SK-N-SH (cell line): Measurements from ENCODE around the gene METTL24. TPM values are rescaled to one million over a fixed set of nuclear protein-coding genes. Genes with fewer than 3 reads are reported as not detected.

Experiments used
- CTCF ChIA-PET: fragments of 300-600, 350-600 bp; formaldehyde crosslinking; extraction: SDS; loops from one replicate; lab custom pipeline; 2021; lab: Yijun Ruan, JAX
- POLR2A ChIA-PET: fragments of 350-600 bp; sonication (Branson Sonifier 250); formaldehyde crosslinking; extraction: SDS; loops from one replicate; lab custom pipeline; 2020; ENCODE audit warnings: antibody characterized with exemption, inconsistent platforms; lab: Yijun Ruan, JAX
- DNase-seq: peaks from one replicate; pipeline ENCODE4 v3.0.0; 2012
- H2AFZ ChIP-seq: fragments of 200-600 bp; sonication (generic); 2 replicates; pipeline ENCODE4 v1.8.1; 2016; ENCODE audit warnings: antibody characterized with exemption, mild to moderate bottlenecking, low read depth
- H3F3A ChIP-seq: fragments of 200-600 bp; sonication (generic); replicated peaks from 2 replicates; pipeline ENCODE3; 2016; ENCODE audit warnings: antibody characterized with exemption, mild to moderate bottlenecking; ENCODE audit not compliant: insufficient read depth
- H3K27ac ChIP-seq, 2 experiments: fragments of 200-500 bp in 1 of 2; fragments of 200-600 bp in 1 of 2; sonication (Bioruptor generic) in 1 of 2; sonication (generic), shearing (Covaris generic) in 1 of 2; 2 replicates each; pipeline versions ENCODE4 v1.5.1 to v1.6.1; 2014 to 2016; ENCODE audit warnings: low read depth in 2 of 2, inconsistent platforms in 1 of 2, low read length in 1 of 2, mild to moderate bottlenecking in 1 of 2, mixed read lengths in 1 of 2
- H3K27me3 ChIP-seq: fragments of 200-600 bp; sonication (generic), shearing (Covaris generic); 2 replicates; pipeline ENCODE4 v1.6.1; 2016; ENCODE audit warnings: mixed run types; ENCODE audit not compliant: insufficient read depth
- H3K36me3 ChIP-seq, 2 experiments: fragments of 200-500 bp in 1 of 2; fragments of 200-600 bp in 1 of 2; sonication (Bioruptor generic) in 1 of 2; sonication (generic) in 1 of 2; replicated peaks in 1 of 2; 2 replicates each; pipeline versions ENCODE3 to v1.5.1; 2014 to 2016; ENCODE audit warnings: low read length in 1 of 2, mild to moderate bottlenecking in 1 of 2; ENCODE audit not compliant: insufficient read depth in 2 of 2, control insufficient read depth in 1 of 2
- H3K4me1 ChIP-seq, 2 experiments: fragments of 200-500 bp in 1 of 2; fragments of 200-600 bp in 1 of 2; sonication (Bioruptor generic) in 1 of 2; sonication (generic), shearing (Covaris generic) in 1 of 2; 2 replicates each; pipeline versions ENCODE4 v1.5.1 to v1.6.1; 2014 to 2016; ENCODE audit warnings: low read depth in 1 of 2, low read length in 1 of 2, mixed run types in 1 of 2; ENCODE audit not compliant: insufficient read depth in 2 of 2, control insufficient read depth in 1 of 2
- H3K4me2 ChIP-seq: fragments of 200-600 bp; sonication (generic), shearing (Covaris generic); 2 replicates; pipeline ENCODE4 v1.6.1; 2017; ENCODE audit warnings: mixed run types
- H3K4me3 ChIP-seq, 2 experiments: fragments of 200-500 bp in 1 of 2; fragments of 200-600 bp in 1 of 2; sonication (Bioruptor generic) in 1 of 2; sonication (generic), shearing (Covaris generic) in 1 of 2; 2 replicates each; pipeline versions ENCODE4 v1.5.1 to v1.8.1; 2014 to 2016; ENCODE audit warnings: low read depth in 2 of 2, inconsistent platforms in 1 of 2, low read length in 1 of 2, mild to moderate bottlenecking in 1 of 2, mixed read lengths in 1 of 2, moderate library complexity in 1 of 2
- H3K79me2 ChIP-seq: fragments of 200-600 bp; sonication (generic); 2 replicates; pipeline ENCODE4 v1.8.1; 2017; ENCODE audit warnings: mild to moderate bottlenecking; ENCODE audit not compliant: insufficient read depth
- H3K9ac ChIP-seq: fragments of 200-600 bp; sonication (generic); 2 replicates; pipeline ENCODE4 v1.6.1; 2017; ENCODE audit warnings: mixed run types
- H3K9me2 ChIP-seq: fragments of 200-600 bp; sonication (generic); 2 replicates; pipeline ENCODE4 v1.6.1; 2017; ENCODE audit warnings: mixed run types
- H3K9me3 ChIP-seq: fragments of 200-600 bp; sonication (generic); 2 replicates; pipeline ENCODE4 v1.6.1; 2017; ENCODE audit warnings: mixed run types, mild to moderate bottlenecking, moderate library complexity
- H4K20me1 ChIP-seq: fragments of 200-600 bp; sonication (generic); 2 replicates; pipeline ENCODE4 v1.6.1; 2017; ENCODE audit warnings: mild to moderate bottlenecking, mixed run types; ENCODE audit not compliant: insufficient read depth
- FOXM1 ChIP-seq: IDR thresholded peaks from 2 replicates; pipeline ENCODE4 v1.4.0; 2012; ENCODE audit warnings: low read depth, mild to moderate bottlenecking
- GATA2 ChIP-seq: sonication (generic); formaldehyde crosslinking; IDR thresholded peaks from 2 replicates; pipeline ENCODE4 v1.5.0; 2020; ENCODE audit warnings: mild to moderate bottlenecking, missing genetic modification reagents
- IRF3 ChIP-seq: fragments of 150-350 bp; IDR thresholded peaks from 2 replicates; pipeline ENCODE4 v1.6.1; 2016; ENCODE audit warnings: mild to moderate bottlenecking, low read depth, low read length
- MXI1 ChIP-seq: IDR thresholded peaks from 2 replicates; pipeline ENCODE4 v1.6.1; 2012; ENCODE audit warnings: mild to moderate bottlenecking, low read depth, low read length, improper control_type of control experiment
- RCOR1 ChIP-seq: fragments of 150-350 bp; IDR thresholded peaks from 2 replicates; pipeline ENCODE4 v1.6.1; 2017; ENCODE audit warnings: antibody characterized with exemption, low read length
- RFX5 ChIP-seq: IDR thresholded peaks from 2 replicates; pipeline ENCODE4 v1.6.1; 2012; ENCODE audit warnings: mild to moderate bottlenecking, improper control_type of control experiment, low read length
- TCF12 ChIP-seq: IDR thresholded peaks from 2 replicates; pipeline ENCODE4 v1.4.0; 2012
- TEAD4 ChIP-seq: IDR thresholded peaks from 2 replicates; pipeline ENCODE4 v1.4.0; 2012; ENCODE audit warnings: mild to moderate bottlenecking, borderline replicate concordance; ENCODE audit not compliant: insufficient read depth
- USF1 ChIP-seq: IDR thresholded peaks from 2 replicates; pipeline ENCODE4 v1.4.0; 2012; ENCODE audit warnings: low read depth, borderline replicate concordance
- YY1 ChIP-seq: IDR thresholded peaks from 2 replicates; pipeline ENCODE4 v1.4.0; 2012; ENCODE audit warnings: low read depth, mild to moderate bottlenecking
- ZBTB33 ChIP-seq: IDR thresholded peaks from 2 replicates; pipeline ENCODE4 v1.4.0; 2012; ENCODE audit warnings: low read depth, borderline replicate concordance
- WGBS: methylation state at CpG from one replicate; pipeline ENCODE4 v1.1.6; 2017; ENCODE audit warnings: low lambda C conversion rate; 5-methylcytosine and 5-hydroxymethylcytosine counted together
- polyA plus RNA-seq, 3 experiments: library from polyadenylated mRNA; depleted of rRNA; stranded (reverse); fragments of >200 nt; gene quantifications; 2 replicates each; pipeline ENCODE4 v1.2.3, GENCODE V29; 2012
- TF ChIP-seq, protein P1 (sequence below): IDR thresholded peaks from 2 replicates; pipeline ENCODE4 v1.4.0; 2012; ENCODE audit warnings: low read depth
- TF ChIP-seq, protein P2 (sequence below): IDR thresholded peaks from 2 replicates; pipeline ENCODE4 v1.6.1; 2012; ENCODE audit warnings: mild to moderate bottlenecking, low read depth, low read length, moderate library complexity

The METTL24 gene
- polyA plus RNA-seq, 1 of the 3 experiments (the other 2 are of a cell fraction) = not detected

DNA sequence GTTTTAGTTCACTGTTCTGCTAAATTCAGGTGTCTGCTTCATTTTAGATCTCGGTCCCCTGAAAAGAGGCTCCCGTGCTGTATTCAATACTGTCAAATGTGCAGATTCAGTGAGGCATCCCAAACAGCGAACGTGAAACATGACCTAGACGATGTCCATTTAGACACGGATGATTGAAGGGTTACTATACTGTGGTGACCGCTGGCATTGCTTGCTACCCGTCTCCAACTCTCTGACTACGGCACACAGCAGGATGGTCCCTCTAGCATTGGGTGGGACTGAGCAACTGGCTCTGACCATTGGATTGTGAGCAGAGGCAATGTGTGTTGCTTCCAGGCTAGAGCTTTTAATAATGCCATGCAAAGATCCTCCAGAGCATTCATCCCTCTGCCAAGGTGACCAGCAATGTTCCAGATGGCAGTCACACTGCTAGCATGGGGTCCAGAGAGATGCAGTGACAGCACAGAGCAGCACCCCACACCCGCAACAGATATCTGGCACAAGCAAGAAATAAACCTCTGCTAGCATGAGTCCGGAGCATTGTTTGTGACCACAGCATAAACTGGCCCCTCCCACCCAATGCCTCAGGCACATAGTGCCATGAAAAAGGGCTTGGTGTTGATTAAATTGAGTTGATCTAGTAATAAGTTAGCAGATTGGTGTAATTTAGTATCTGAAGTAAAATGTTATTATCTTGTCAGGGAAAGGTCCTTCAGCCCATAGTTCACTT lies 9.0 kb downstream of the METTL24 start:
- H3K4me3 ChIP-seq = no peak overlapping the region
- no peaks in the 10 kb centered on the region for H3K36me3 ChIP-seq
- H3K79me2 ChIP-seq = no peaks in the 10 kb centered on the region
- no peaks in the 10 kb centered on the region for H3K9me2 ChIP-seq
- no peaks in the 10 kb centered on the region for H4K20me1 ChIP-seq
- H3K27ac ChIP-seq = no peak overlapping the region
- TF ChIP-seq IRF3 (no peak), RCOR1 (no peak), YY1 (no peak), RFX5 (no peak), TEAD4 (no peak), TCF12 (no peak), FOXM1 (no peak), GATA2 (CRISPR knock-in tag) (no peak), ZBTB33 (no peak), MXI1 (no peak), USF1 (no peak)
- TF ChIP-seq, protein P1, sequence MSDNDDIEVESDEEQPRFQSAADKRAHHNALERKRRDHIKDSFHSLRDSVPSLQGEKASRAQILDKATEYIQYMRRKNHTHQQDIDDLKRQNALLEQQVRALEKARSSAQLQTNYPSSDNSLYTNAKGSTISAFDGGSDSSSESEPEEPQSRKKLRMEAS = no peak
- TF ChIP-seq, protein P2, sequence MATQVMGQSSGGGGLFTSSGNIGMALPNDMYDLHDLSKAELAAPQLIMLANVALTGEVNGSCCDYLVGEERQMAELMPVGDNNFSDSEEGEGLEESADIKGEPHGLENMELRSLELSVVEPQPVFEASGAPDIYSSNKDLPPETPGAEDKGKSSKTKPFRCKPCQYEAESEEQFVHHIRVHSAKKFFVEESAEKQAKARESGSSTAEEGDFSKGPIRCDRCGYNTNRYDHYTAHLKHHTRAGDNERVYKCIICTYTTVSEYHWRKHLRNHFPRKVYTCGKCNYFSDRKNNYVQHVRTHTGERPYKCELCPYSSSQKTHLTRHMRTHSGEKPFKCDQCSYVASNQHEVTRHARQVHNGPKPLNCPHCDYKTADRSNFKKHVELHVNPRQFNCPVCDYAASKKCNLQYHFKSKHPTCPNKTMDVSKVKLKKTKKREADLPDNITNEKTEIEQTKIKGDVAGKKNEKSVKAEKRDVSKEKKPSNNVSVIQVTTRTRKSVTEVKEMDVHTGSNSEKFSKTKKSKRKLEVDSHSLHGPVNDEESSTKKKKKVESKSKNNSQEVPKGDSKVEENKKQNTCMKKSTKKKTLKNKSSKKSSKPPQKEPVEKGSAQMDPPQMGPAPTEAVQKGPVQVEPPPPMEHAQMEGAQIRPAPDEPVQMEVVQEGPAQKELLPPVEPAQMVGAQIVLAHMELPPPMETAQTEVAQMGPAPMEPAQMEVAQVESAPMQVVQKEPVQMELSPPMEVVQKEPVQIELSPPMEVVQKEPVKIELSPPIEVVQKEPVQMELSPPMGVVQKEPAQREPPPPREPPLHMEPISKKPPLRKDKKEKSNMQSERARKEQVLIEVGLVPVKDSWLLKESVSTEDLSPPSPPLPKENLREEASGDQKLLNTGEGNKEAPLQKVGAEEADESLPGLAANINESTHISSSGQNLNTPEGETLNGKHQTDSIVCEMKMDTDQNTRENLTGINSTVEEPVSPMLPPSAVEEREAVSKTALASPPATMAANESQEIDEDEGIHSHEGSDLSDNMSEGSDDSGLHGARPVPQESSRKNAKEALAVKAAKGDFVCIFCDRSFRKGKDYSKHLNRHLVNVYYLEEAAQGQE = no peak
- TF ChIP-seq, all 33 proteins: peak for 0
- ChIA-PET CTCF (interaction anchor here (0.9 kb wide), 1 partner anchor 8 kb away, joined by 3 read pairs; no protein-coding TSS in a partner anchor), POLR2A (no interaction called here)
- no peak overlapping the region for H2AFZ ChIP-seq
- H3K4me2 ChIP-seq = no peak overlapping the region
- peak; percentile 28 for DNase-seq
- peaks cover 3 to 9% of the 10 kb centered on the region in 2 experiments; a peak in 2 of 4 replicates for H3K4me1 ChIP-seq
- no peaks in the 10 kb centered on the region for H3K27me3 ChIP-seq
- no peak overlapping the region for H3K9ac ChIP-seq
- no peaks in the 10 kb centered on the region for H3K9me3 ChIP-seq
- no peaks in the 10 kb centered on the region for H3F3A ChIP-seq
- WGBS = 85% methylated on average over 10 of the region's 11 CpGs
